Kidney (tissue), 14 donors: ENCODE data around the gene CNTN4. TPM values are rescaled to one million over a fixed set of nuclear protein-coding genes. Genes with fewer than 3 reads are reported as not detected.

ENCODE experiments used
- DNase-seq, 5 donors: peaks; one replicate each; pipeline ENCODE4 v3.0.0-alpha.2; 2013 to 2020
- FAIRE-seq: peaks from 2 replicates; lab custom pipeline; 2012; peaks lifted over from hg19 to GRCh38; lab: Jason Lieb, UNC
- H3K27ac ChIP-seq, 2 donors: one replicate each; pipeline ENCODE4 v1.7.0; 2013; ENCODE audit warnings: low read depth in 2 of 2, low read length in 2 of 2, inconsistent platforms in 1 of 2
- H3K27me3 ChIP-seq: one replicate; pipeline ENCODE4 v1.7.1; 2013; ENCODE audit warnings: low read length, inconsistent platforms; ENCODE audit not compliant: control insufficient read depth, insufficient read depth
- H3K36me3 ChIP-seq, 3 donors: one replicate each; pipeline versions ENCODE4 v1.7.0 to v1.7.1; 2013; ENCODE audit warnings: low read length in 3 of 3, control low read depth in 1 of 3, inconsistent platforms in 1 of 3; ENCODE audit not compliant: insufficient read depth in 3 of 3, control insufficient read depth in 2 of 3
- H3K4me1 ChIP-seq, 3 donors: one replicate each; pipeline versions ENCODE4 v1.7.0 to v1.7.1; 2013; ENCODE audit warnings: low read length in 3 of 3, inconsistent platforms in 1 of 3, low read depth in 1 of 3; ENCODE audit not compliant: control insufficient read depth in 2 of 3, insufficient read depth in 2 of 3
- H3K4me3 ChIP-seq, 3 donors: one replicate each; pipeline versions ENCODE4 v1.7.0 to v1.8.1; 2013; ENCODE audit warnings: low read length in 3 of 3, control low read depth in 1 of 3, inconsistent platforms in 1 of 3
- H3K9ac ChIP-seq, 3 donors: one replicate each; pipeline versions ENCODE4 v1.7.0 to v1.7.1; 2013; ENCODE audit warnings: low read length in 3 of 3, control low read depth in 1 of 3, inconsistent platforms in 1 of 3
- H3K9me3 ChIP-seq, 3 donors: one replicate each; pipeline versions ENCODE4 v1.7.0 to v1.7.1; 2013; ENCODE audit warnings: low read length in 3 of 3, control low read depth in 1 of 3, inconsistent platforms in 1 of 3; ENCODE audit not compliant: control insufficient read depth in 2 of 3, insufficient read depth in 1 of 3
- CTCF ChIP-seq: IDR thresholded peaks from 3 replicates; pipeline ENCODE4 v1.5.1; 2012; ENCODE audit warnings: mild to moderate bottlenecking, moderate library complexity, borderline replicate concordance; ENCODE audit not compliant: insufficient read depth; ENCODE audit errors: extremely low read depth
- intact Hi-C: fragments of 100-400 bp; cut with DNase I; formaldehyde crosslinking; loops from one replicate; pipeline ENCODE4 v1.11.1; 2022
- polyA plus RNA-seq: library from polyadenylated mRNA; stranded (reverse); fragments of 350-450 nt; fragmentation: Illumina TruSeq; extraction: RNeasy Lipid Tissue Mini Kit (QIAGEN cat#74804); gene quantifications from one replicate; pipeline ENCODE4 v1.2.3, GENCODE V29; 2014; ENCODE audit warnings: low read depth, low replicate concordance; ENCODE audit not compliant: insufficient read depth
- total RNA-seq: library from RNA; stranded (reverse); fragmentation: NEBNext Ultra II Directional; extraction: Animal tissue kit (Norgen Biotek cat#: 25700); gene quantifications from one replicate; pipeline ENCODE4 v1.2.1, GENCODE V29; 2021
- donor health status: control.
- donor health status: control.
- donor health status: control.
- donor health status: control.
- donor health status: control.
- donor health status: DM: yes; HTN: yes; CAD: no.
- donor health status: Normal renal cell carcinoma (clear cell type).

Gene CNTN4
- total and polyA plus RNA-seq, 2 donors from 2014 or later: 2.2 to 13.4 TPM

GRCh38 chr3:2578560-2578959 is 479.9 kb downstream of the CNTN4 start:
- H3K4me1 ChIP-seq: no peaks in the 10 kb centered on the region
- TF ChIP-seq CTCF: no peak
- DNase-seq (no peak), FAIRE-seq (no peak)
- intact Hi-C loops: no loop called here
- no peak overlapping the region for H3K9ac ChIP-seq
- no peaks in the 10 kb centered on the region for H3K9me3 ChIP-seq
- H3K27me3 ChIP-seq: no peaks in the 10 kb centered on the region
- no peak overlapping the region for H3K27ac ChIP-seq
- no peaks in the 10 kb centered on the region for H3K36me3 ChIP-seq
- H3K4me3 ChIP-seq: no peak overlapping the region

GRCh38 chr3:2579206-2579605 is 480.5 kb downstream of the CNTN4 start:
- Histone ChIP-seq H3K9ac (no peak overlapping the region), H3K4me1 (no peaks in the 10 kb centered on the region), H3K36me3 (no peaks in the 10 kb centered on the region), H3K9me3 (no peaks in the 10 kb centered on the region), H3K27ac (no peak overlapping the region), H3K27me3 (no peaks in the 10 kb centered on the region), H3K4me3 (no peak overlapping the region)
- no peak for TF ChIP-seq CTCF
- intact Hi-C loops: no loop called here
- FAIRE-seq: no peak
- DNase-seq: no peak

- Histone ChIP-seq H3K27me3 (no peaks in the 10 kb centered on the region), H3K9ac (no peak overlapping the region), H3K4me3 (no peak overlapping the region), H3K4me1 (no peaks in the 10 kb centered on the region), H3K27ac (no peak overlapping the region), H3K36me3 (no peaks in the 10 kb centered on the region), H3K9me3 (no peaks in the 10 kb centered on the region)
- intact Hi-C loops: no loop called here
- no peak for DNase-seq
- no peak for FAIRE-seq
- no peak for TF ChIP-seq CTCF
These were observed 484.4 kb downstream of the CNTN4 start for GRCh38 chr3:2583046-2583445.

GRCh38 chr3:2589336-2589969 is 490.8 kb downstream of the CNTN4 start:
- Histone ChIP-seq H3K27me3 (no peaks in the 10 kb centered on the region), H3K36me3 (no peaks in the 10 kb centered on the region), H3K27ac (no peak overlapping the region), H3K4me3 (no peak overlapping the region), H3K9ac (no peak overlapping the region), H3K4me1 (no peaks in the 10 kb centered on the region), H3K9me3 (no peaks in the 10 kb centered on the region)
- FAIRE-seq (no peak), DNase-seq (no peak)
- intact Hi-C loops: no loop called here
- TF ChIP-seq CTCF: no peak
